K562 (cell line): ENCODE measurements around the gene TLX2. TPM values are rescaled to one million over a fixed set of nuclear protein-coding genes. Genes with fewer than 3 reads are reported as not detected.

Experiments
- ARNT ChIP-seq, 2 experiments: fragments of 450-650 bp; IDR thresholded peaks; 2 replicates each; pipeline ENCODE4 v1.6.1; 2016; ENCODE audit warnings: mild to moderate bottlenecking in 1 of 2
- BCL6 ChIP-seq: fragments of 250-450 bp; sonication (Bioruptor Pico); IDR thresholded peaks from 2 replicates; pipeline ENCODE4 v1.4.0; 2020
- CBX1 ChIP-seq: sonication (generic); IDR thresholded peaks from 2 replicates; pipeline ENCODE4 v1.6.1; 2016; ENCODE audit warnings: antibody characterized with exemption, low read depth, mild to moderate bottlenecking
- L3MBTL2 ChIP-seq: fragments of 450-650 bp; IDR thresholded peaks from 2 replicates; pipeline ENCODE4 v1.6.1; 2016; ENCODE audit warnings: mild to moderate bottlenecking, moderate library complexity
- MCM7 ChIP-seq, 2 experiments: fragments of 450-650 bp; IDR thresholded peaks; 2 replicates each; pipeline ENCODE4 v1.6.1; 2016 to 2018
- PHF21A ChIP-seq: fragments of 450-650 bp; IDR thresholded peaks from 2 replicates; pipeline ENCODE4 v1.6.1; 2017; ENCODE audit warnings: low read depth, borderline replicate concordance
- RBFOX2 ChIP-seq: fragments of 200-400 bp; formaldehyde crosslinking; IDR thresholded peaks from 2 replicates; pipeline ENCODE4 v1.6.1; 2017; ENCODE audit warnings: low read depth, mild to moderate bottlenecking, low read length, moderate library complexity
- RFX1 ChIP-seq: fragments of 450-650 bp; IDR thresholded peaks from 2 replicates; pipeline ENCODE4 v1.6.1; 2016; ENCODE audit warnings: mild to moderate bottlenecking, moderate library complexity
- SAFB2 ChIP-seq: fragments of 200-400 bp; formaldehyde crosslinking; IDR thresholded peaks from 2 replicates; pipeline ENCODE4 v1.6.1; 2018; ENCODE audit warnings: borderline replicate concordance, low read length, low read depth, moderate library complexity; ENCODE audit not compliant: severe bottlenecking
- SMARCA5 ChIP-seq: fragments of 450-650 bp; IDR thresholded peaks from 2 replicates; pipeline ENCODE4 v1.6.1; 2016
- ZZZ3 ChIP-seq: fragments of 450-650 bp; IDR thresholded peaks from 2 replicates; pipeline ENCODE4 v1.6.1; 2016; ENCODE audit warnings: antibody characterized with exemption, mild to moderate bottlenecking, moderate library complexity
- polyA plus RNA-seq, 8 experiments: library from polyadenylated mRNA; depleted of rRNA in 4 of 8; stranded (reverse) in 5 of 8; unstranded in 3 of 8; fragments of >200 nt; fragmentation: Nextera tagmentation in 2 of 8; fragmentation: Illumina TruSeq in 1 of 8; extraction: Ambion mirVana in 2 of 8; extraction: Trizol in 1 of 8; gene quantifications; 2 replicates each; pipeline versions ENCODE4 v1.2.1 to v1.2.3, GENCODE V29; 2011 to 2014; ENCODE audit warnings: inconsistent platforms in 1 of 8, missing spikeins in 1 of 8
- total RNA-seq, 7 experiments: library from RNA; depleted of rRNA in 6 of 7; stranded (reverse); fragments of >200 nt in 6 of 7; fragmentation: Illumina TruSeq in 2 of 7; extraction: Trizol in 2 of 7; gene quantifications; 2 replicates each; pipeline versions ENCODE4 v1.2.1 to v1.2.3, GENCODE V29; 2011 to 2021; ENCODE audit warnings: low replicate concordance in 1 of 7
- TF ChIP-seq, protein P1 (sequence below), 2 experiments: fragments of 200-800 bp in 1 of 2; sonication (Bioruptor generic) in 1 of 2; sonication (generic) in 1 of 2; formaldehyde crosslinking in 1 of 2; IDR thresholded peaks in 1 of 2; conservative IDR thresholded peaks in 1 of 2; 2 replicates each; pipeline versions ENCODE4 v1.5.0 to v1.6.1; 2016 to 2020; ENCODE audit warnings: missing compliant biosample characterization in 1 of 2, missing genetic modification characterization in 1 of 2, missing genetic modification reagents in 1 of 2
- TF ChIP-seq, protein P2 (sequence below): fragments of 450-650 bp; IDR thresholded peaks from 2 replicates; pipeline ENCODE4 v1.6.1; 2016; ENCODE audit warnings: mild to moderate bottlenecking
- TF ChIP-seq, protein P3 (sequence below), 3 experiments: fragments of 200-800 bp in 1 of 3; fragments of 250-450 bp in 1 of 3; fragments of 450-650 bp in 1 of 3; sonication (Bioruptor Pico) in 1 of 3; sonication (Bioruptor generic) in 1 of 3; formaldehyde crosslinking in 1 of 3; IDR thresholded peaks; 2 replicates each; pipeline versions ENCODE4 v1.6.1 to v1.8.0; 2016 to 2022; ENCODE audit warnings: mild to moderate bottlenecking in 2 of 3, missing genetic modification characterization in 2 of 3, missing compliant biosample characterization in 1 of 3, moderate library complexity in 1 of 3
- TF ChIP-seq, protein P4 (sequence below): sonication (generic); formaldehyde crosslinking; IDR thresholded peaks from 2 replicates; pipeline ENCODE4 v1.8.1; 2023; ENCODE audit warnings: mild to moderate bottlenecking, missing genetic modification reagents, moderate library complexity
- TF ChIP-seq, protein P5 (sequence below): IDR thresholded peaks from 2 replicates; pipeline ENCODE4 v1.6.1; 2011; ENCODE audit not compliant: insufficient read length; ENCODE audit errors: extremely low read depth
- TF ChIP-seq, protein P6 (sequence below): sonication (generic); formaldehyde crosslinking; IDR thresholded peaks from 2 replicates; pipeline ENCODE4 v1.8.0; 2022; ENCODE audit warnings: mild to moderate bottlenecking, low read depth, missing genetic modification reagents

The TLX2 gene
- total and polyA plus RNA-seq, 9 of the 15 experiments (the other 6 are each of a cell fraction or from before 2014, with no cell fraction given): not detected

DNA sequence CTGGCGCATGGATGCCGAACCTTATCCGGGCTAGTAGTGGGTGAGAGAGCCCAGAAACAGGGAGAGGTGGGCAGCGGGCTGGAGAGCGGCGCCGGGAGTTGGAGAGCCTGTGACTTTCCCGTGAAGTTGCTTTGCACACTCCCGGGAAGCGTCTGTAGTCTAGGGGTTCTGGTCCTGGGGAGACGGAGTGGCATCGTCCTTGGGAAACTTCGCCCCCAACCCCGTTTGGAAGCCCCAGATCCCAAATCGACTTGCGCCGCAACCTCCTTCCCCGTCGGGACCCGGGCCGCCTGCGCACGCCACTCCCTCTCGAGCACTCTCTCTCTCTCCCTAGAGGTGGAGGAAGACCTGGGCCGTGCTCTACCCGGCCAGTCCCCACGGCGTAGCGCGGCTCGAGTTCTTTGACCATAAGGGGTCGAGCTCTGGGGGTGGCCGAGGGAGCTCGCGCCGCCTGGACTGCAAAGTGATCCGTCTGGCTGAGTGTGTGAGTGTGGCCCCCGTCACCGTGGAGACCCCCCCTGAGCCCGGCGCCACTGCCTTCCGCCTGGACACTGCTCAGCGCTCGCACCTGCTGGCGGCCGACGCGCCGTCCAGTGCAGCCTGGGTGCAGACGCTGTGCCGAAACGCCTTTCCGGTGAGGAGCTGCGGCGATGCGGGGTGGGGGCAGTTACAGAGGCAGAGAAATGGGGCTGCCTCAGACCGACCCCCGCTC is 40.7 kb downstream of the TLX2 start (continued):
- TF ChIP-seq, protein P1, sequence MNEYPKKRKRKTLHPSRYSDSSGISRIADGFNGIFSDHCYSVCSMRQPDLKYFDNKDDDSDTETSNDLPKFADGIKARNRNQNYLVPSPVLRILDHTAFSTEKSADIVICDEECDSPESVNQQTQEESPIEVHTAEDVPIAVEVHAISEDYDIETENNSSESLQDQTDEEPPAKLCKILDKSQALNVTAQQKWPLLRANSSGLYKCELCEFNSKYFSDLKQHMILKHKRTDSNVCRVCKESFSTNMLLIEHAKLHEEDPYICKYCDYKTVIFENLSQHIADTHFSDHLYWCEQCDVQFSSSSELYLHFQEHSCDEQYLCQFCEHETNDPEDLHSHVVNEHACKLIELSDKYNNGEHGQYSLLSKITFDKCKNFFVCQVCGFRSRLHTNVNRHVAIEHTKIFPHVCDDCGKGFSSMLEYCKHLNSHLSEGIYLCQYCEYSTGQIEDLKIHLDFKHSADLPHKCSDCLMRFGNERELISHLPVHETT (CRISPR knock-in tag; conservative IDR thresholded peaks at IDR 0.05 in 1 of 2, IDR thresholded peaks at IDR 0.05 in 1 of 2): no peak
- TF ChIP-seq CBX1 (no peak), RBFOX2 (peak; percentile 63), SMARCA5 (no peak), L3MBTL2 (peak; percentile 73), ARNT (IDR thresholded peaks at IDR 0.05) (no peak), MCM7 (IDR thresholded peaks at IDR 0.05) (no peak), ZZZ3 (no peak), SAFB2 (no peak), PHF21A (no peak), RFX1 (no peak), BCL6 (CRISPR knock-in tag) (no peak)
- TF ChIP-seq, protein P2, sequence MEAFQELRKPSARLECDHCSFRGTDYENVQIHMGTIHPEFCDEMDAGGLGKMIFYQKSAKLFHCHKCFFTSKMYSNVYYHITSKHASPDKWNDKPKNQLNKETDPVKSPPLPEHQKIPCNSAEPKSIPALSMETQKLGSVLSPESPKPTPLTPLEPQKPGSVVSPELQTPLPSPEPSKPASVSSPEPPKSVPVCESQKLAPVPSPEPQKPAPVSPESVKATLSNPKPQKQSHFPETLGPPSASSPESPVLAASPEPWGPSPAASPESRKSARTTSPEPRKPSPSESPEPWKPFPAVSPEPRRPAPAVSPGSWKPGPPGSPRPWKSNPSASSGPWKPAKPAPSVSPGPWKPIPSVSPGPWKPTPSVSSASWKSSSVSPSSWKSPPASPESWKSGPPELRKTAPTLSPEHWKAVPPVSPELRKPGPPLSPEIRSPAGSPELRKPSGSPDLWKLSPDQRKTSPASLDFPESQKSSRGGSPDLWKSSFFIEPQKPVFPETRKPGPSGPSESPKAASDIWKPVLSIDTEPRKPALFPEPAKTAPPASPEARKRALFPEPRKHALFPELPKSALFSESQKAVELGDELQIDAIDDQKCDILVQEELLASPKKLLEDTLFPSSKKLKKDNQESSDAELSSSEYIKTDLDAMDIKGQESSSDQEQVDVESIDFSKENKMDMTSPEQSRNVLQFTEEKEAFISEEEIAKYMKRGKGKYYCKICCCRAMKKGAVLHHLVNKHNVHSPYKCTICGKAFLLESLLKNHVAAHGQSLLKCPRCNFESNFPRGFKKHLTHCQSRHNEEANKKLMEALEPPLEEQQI: no peak
- TF ChIP-seq, protein P3, sequence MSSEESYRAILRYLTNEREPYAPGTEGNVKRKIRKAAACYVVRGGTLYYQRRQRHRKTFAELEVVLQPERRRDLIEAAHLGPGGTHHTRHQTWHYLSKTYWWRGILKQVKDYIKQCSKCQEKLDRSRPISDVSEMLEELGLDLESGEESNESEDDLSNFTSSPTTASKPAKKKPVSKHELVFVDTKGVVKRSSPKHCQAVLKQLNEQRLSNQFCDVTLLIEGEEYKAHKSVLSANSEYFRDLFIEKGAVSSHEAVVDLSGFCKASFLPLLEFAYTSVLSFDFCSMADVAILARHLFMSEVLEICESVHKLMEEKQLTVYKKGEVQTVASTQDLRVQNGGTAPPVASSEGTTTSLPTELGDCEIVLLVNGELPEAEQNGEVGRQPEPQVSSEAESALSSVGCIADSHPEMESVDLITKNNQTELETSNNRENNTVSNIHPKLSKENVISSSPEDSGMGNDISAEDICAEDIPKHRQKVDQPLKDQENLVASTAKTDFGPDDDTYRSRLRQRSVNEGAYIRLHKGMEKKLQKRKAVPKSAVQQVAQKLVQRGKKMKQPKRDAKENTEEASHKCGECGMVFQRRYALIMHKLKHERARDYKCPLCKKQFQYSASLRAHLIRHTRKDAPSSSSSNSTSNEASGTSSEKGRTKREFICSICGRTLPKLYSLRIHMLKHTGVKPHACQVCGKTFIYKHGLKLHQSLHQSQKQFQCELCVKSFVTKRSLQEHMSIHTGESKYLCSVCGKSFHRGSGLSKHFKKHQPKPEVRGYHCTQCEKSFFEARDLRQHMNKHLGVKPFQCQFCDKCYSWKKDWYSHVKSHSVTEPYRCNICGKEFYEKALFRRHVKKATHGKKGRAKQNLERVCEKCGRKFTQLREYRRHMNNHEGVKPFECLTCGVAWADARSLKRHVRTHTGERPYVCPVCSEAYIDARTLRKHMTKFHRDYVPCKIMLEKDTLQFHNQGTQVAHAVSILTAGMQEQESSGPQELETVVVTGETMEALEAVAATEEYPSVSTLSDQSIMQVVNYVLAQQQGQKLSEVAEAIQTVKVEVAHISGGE (CRISPR knock-in tag; IDR thresholded peaks at IDR 0.05): no peak
- TF ChIP-seq, protein P4, sequence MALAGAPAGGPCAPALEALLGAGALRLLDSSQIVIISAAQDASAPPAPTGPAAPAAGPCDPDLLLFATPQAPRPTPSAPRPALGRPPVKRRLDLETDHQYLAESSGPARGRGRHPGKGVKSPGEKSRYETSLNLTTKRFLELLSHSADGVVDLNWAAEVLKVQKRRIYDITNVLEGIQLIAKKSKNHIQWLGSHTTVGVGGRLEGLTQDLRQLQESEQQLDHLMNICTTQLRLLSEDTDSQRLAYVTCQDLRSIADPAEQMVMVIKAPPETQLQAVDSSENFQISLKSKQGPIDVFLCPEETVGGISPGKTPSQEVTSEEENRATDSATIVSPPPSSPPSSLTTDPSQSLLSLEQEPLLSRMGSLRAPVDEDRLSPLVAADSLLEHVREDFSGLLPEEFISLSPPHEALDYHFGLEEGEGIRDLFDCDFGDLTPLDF: no peak
- TF ChIP-seq, protein P5, sequence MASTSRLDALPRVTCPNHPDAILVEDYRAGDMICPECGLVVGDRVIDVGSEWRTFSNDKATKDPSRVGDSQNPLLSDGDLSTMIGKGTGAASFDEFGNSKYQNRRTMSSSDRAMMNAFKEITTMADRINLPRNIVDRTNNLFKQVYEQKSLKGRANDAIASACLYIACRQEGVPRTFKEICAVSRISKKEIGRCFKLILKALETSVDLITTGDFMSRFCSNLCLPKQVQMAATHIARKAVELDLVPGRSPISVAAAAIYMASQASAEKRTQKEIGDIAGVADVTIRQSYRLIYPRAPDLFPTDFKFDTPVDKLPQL: no peak
- TF ChIP-seq, protein P6, sequence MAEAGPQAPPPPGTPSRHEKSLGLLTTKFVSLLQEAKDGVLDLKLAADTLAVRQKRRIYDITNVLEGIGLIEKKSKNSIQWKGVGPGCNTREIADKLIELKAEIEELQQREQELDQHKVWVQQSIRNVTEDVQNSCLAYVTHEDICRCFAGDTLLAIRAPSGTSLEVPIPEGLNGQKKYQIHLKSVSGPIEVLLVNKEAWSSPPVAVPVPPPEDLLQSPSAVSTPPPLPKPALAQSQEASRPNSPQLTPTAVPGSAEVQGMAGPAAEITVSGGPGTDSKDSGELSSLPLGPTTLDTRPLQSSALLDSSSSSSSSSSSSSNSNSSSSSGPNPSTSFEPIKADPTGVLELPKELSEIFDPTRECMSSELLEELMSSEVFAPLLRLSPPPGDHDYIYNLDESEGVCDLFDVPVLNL (CRISPR knock-in tag): no peak
